ENCODE results near the gene LHFPL6. TPM values are rescaled to one million over a fixed set of nuclear protein-coding genes. Genes with fewer than 3 reads are reported as not detected.
A peak's percentile ranks its signal among the peaks of the same experiment; 100 is the strongest.

Gene LHFPL6
- total RNA-seq, 1 experiment from 2014 or later = 16.9 TPM

DNA sequence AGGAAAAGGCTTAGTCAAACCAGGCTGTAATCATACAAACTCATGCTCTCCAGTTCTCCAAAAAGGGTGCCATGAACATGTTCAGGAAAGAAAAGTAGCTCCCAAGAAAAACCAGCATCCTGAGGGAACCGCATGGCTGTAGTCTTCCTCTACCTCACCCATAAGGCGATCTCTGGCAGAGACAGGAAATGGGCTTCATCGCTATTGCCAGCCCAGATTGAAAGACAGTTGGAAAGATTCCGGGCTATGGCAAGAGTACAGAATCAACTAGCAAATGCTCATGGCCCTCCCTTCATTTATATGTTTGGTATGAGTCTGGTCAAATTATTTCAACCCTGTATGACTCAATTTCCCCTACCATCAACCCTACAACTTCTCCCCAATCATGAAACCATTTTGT is 140.1 kb downstream of the LHFPL6 start:
- DNase-seq (ENCODE audit: low spot score) = no peak

- DNase-seq (ENCODE audit: low spot score) = no peak
Observed at GRCh38 chr13:39462428-39462827, 140.6 kb downstream of the LHFPL6 start.

GRCh38 chr13:39461685-39462266 is 141.2 kb downstream of the LHFPL6 start:
- DNase-seq (ENCODE audit: low spot score) = no peak

DNA sequence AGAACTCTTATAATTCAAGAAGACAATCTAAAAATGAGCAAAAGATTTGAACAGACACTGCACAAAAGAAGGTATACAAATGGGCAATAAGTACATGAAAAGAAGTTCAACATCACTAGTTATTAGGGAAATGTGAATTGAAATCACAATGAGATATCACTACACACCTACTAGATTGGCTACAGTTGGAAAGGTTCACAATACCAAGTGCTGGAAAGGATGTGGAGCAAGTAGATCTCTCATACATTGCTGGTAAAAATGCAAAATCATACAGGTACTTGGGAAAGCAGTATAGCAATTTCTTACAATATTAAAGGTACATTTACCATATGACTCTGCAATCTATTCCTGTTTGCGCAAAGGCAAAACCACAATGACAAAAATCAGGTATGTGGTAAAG is 145.7 kb downstream of the LHFPL6 start:
- DNase-seq (ENCODE audit: low spot score) = no peak

GRCh38 chr13:39455521-39456175 is 147.3 kb downstream of the LHFPL6 start:
- no peak for DNase-seq (ENCODE audit: low spot score)

GRCh38 chr13:39452834-39453233 is 150.2 kb downstream of the LHFPL6 start:
- DNase-seq (ENCODE audit: low spot score) = no peak

DNA sequence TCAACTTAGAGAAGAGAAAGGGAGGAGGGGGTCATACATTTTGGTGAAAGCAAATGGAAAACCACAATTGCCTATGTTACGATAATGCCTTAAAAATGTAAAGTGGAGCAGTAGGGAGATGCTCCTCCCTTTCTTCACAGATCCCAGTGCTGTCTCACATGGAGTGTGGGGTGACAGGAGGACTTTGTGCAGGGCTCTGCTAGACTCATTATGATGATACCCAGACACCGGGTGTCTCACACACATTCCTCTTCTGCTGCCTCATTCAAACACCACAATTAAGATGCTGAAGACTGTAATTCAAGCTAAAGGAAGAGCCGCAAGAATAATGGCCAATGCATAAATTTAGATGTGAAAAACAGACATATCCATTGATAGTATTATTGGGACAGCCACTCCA is 150.6 kb downstream of the LHFPL6 start:
- no peak for DNase-seq (ENCODE audit: low spot score)

DNA sequence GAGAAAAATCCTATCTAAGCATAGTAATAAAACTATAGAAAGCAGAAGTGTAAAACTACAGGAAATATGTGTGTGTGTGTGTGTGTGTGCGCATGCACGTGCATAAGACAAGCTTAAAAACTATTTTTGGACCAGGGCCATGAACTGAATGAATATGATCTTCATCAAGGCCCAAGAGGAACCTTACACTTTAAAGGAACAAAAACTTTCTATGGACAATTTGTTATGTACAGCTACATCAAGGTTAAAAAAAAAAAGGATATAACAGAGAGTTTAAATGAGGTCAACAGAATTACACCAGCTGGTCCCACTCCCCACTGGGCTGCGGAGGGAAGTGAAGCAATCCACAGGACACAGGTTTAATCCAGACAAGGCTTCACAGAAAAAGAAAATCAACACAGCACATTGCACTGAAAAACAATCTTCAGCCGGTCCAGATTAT is 151.1 kb downstream of the LHFPL6 start:
- no peak for DNase-seq (ENCODE audit: low spot score)

DNA sequence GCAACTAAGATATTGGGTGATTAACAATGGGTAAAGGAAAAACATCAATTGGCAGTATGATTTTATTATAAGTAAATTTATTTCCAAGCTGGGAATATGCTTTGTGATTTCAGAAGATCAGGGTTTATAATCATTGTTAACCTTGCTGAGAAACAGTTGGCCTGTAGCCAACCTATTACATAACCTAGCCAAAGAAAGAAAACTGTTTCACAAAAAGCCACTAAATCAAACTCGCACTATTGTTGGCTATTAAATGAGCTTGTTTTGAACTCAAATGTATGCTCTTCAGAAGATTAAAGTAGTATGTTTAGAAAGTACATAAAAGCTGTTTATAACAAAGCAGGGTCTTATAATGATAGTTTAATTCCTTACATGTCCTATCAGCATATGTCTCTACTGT is 151.7 kb downstream of the LHFPL6 start:
- no peak for DNase-seq (ENCODE audit: low spot score)

DNA sequence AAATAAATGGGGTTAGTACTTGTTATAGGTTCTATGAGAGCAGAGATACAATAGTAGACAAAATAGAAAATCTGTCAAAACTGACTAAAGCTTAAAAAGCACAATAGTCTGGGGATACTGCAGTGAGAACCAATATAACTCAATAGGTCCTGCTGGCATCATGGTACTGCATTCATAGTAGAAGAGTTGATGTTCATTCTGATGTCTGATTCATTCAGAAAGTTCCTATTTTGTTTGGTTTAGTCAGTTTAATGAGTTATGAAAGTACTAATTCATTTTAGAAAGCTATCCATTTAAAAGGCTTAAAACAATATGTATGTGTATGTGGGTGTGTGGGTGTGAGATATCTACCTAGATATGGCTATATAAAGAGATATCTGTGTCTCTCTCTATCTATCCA is 152.8 kb downstream of the LHFPL6 start:
- DNase-seq (ENCODE audit: low spot score) = no peak

DNA sequence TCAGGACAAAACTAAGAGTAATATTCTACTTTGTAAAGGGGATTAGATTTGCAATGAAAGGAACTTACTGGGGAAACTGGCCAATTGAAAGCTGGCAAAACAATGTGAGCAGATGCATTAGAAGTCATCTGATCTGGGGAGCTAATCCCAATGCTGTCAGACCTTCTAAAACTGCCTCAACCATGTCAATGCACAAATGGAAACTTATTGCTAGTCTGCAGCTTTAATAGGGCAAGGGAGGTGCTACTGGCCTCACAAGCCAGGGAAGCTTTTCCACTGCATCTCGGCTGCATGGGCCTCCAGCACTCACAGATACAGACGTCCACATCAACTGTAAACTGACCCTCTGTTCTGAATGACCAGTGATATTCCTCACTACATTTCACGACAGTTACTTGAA is 154.2 kb downstream of the LHFPL6 start:
- DNase-seq (ENCODE audit: low spot score) = no peak

- no peak for DNase-seq (ENCODE audit: low spot score)
Observed at GRCh38 chr13:39446865-39447264, 156.1 kb downstream of the LHFPL6 start.

DNA sequence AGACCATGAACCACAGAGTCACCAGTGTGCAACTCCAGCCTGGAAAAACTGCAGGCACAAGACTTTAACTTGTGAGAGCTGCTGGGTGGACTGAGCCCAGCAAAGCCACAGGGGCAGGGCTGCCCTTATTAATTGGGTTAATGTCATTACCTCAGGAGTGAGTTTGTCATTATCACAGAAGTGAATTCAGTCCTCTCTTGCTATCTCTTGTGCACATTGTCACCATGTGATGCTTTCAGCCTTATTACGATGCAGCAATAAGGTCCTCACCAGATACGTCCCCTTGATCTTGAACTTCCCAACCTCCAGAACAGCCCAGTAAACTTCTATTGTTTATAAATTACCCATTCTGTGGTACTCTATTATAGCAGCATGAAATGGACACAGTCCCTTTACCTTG is 158.1 kb downstream of the LHFPL6 start:
- no peak for DNase-seq (ENCODE audit: low spot score)

- DNase-seq (ENCODE audit: low spot score) = no peak
Observed at GRCh38 chr13:39433651-39434050, 169.3 kb downstream of the LHFPL6 start.

DNA sequence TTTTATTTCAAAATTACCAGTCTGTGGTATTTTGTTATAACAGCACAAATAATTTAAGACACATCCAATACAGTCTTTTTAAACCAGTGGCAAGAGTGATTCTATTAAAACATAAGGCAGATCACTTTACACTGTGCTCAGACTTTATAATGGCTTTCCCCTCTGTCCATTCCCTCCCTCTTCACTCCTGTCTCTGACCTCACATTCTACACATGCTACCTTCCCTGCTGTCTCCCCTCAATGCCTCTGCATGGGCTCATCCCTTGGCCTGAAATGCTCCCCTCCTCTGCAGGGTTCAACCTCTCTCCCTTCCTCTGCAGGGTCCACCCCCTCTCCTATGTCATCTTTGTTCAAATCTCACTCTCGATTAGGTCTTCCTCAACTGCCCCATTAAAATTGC is 170.8 kb downstream of the LHFPL6 start:
- DNase-seq (ENCODE audit: low spot score) = no peak

DNA sequence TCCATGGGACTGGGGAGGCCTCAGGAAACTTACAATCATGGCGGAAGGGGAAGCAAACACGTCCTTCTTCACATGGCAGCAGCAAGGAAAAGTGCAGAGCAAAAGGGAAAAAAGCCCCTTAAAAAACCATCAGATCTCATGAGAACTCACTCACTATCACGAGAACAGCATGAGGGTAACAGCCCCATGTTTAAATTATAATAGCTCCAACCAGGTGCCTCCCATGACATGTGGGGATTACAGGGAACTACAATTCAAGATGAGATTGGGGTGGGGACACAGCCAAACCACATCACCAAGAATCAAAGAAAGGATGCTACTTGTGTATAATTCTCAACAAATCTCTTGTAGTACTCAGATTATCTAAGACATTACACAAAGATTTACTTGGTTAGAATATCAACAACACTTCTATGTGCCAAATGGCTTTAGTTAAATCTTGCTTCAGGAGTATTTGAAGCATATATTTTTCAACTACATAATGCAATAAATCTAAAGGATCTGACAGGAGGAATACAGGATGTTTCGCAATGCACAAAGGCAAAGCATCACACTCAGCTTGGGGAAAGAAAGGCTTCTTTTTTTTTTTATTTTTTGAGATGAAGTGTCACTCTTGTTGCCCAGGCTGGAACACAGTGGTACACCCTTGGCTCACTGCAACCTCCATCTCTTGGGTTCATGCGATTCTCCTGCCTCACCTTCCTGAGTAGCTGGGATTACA is 180.0 kb downstream of the LHFPL6 start:
- no peak for DNase-seq (ENCODE audit: low spot score)

GRCh38 chr13:39419876-39420275 is 183.1 kb downstream of the LHFPL6 start:
- no peak for DNase-seq (ENCODE audit: low spot score)

DNA sequence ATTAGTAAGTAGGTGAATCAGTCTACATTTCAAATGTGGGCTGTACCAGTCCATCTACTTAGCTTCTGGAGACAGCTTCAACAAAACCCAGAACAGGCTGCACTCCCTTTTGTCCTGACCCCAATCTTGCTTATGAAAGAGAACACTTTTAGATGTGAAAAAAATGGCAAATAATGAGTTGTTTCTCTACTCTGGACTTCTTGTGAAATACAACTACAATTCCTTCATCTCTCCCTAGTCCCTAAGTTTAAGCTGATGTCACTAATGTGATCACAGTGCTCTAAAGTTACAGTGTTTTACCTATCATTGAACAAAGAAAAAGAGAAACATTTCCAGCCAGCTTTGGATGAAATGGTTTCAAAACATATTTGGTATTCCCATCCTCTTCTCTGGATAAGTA is 183.9 kb downstream of the LHFPL6 start:
- DNase-seq (ENCODE audit: low spot score) = no peak

GRCh38 chr13:39418424-39418823 is 184.6 kb downstream of the LHFPL6 start:
- no peak for DNase-seq (ENCODE audit: low spot score)

DNA sequence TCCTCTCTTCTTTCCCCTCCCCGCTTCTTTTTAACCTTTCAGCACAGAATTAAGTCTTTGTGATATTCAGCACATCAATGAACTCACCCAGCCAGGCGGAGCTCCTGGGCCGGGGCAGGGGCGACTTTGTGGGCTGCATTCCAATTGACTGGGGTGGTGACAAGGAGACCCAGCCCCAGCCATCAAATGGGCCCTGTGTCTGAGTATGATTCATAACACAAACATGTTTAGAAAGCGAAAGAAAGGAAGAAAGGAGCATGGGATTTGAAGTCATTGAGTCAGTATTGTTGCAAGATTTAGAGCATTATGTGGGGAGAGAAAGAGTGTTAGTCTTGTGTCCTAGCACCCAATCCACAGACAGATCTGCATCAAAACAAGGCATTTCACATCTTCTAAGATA is 185.3 kb downstream of the LHFPL6 start:
- DNase-seq (ENCODE audit: low spot score) = peak; percentile 40

- no peak for DNase-seq (ENCODE audit: low spot score)
Observed at GRCh38 chr13:39417131-39417530, 185.9 kb downstream of the LHFPL6 start.

DNA sequence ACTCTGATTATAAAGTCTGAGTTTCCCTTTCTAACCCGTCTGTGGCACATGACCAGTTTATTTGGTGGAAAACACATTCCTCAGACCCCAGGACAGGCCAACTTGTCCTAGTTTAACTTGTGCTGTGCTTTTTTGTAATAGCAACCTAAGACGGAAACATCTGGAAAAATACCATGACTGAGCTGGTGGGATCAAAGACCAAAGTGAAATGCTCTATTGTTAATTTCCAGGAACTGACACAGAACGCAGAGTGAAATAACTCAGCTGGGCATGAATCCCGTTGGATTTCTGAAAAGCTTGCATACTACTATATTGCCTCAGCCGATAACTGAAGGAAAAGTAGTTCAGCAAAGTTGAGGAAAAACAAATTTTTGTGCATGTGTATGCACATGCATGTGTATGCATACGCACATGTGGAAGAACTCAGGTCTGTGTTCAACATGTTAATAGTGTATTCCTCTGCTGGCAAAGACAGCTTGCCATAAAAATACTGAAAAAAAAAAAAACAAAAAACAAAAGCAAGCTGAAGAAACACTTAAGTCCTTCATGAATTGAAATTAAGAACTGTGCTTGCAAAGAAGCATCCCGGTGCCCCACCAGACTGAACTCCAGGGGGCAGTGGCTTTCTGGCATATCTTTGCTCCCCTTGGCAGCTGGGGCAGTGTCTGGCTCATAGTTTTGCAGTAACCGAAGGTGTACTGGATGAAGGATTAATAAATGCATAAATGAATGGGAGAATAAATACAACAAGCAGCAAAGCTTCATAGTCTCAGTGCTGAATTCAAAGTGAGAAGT is 187.8 kb downstream of the LHFPL6 start:
- peak; percentile 11 for DNase-seq (ENCODE audit: low spot score)
